ENCODE results near the gene GPAT2.
"Not testable (repeated sequence)": the region's sequence is repeated elsewhere in the genome, so short reads cannot be mapped to it uniquely, and the experiment has no call there.

The GPAT2 gene

GRCh38 chr2:96064047-96064675 is 29.4 kb upstream of the GPAT2 start:
- not testable (repeated sequence) for DNase-seq

GRCh38 chr2:96063116-96063899 is 28.6 kb upstream of the GPAT2 start:
- not testable (repeated sequence) for DNase-seq

GRCh38 chr2:96062483-96062882 is 27.8 kb upstream of the GPAT2 start:
- not testable (repeated sequence) for DNase-seq

DNA sequence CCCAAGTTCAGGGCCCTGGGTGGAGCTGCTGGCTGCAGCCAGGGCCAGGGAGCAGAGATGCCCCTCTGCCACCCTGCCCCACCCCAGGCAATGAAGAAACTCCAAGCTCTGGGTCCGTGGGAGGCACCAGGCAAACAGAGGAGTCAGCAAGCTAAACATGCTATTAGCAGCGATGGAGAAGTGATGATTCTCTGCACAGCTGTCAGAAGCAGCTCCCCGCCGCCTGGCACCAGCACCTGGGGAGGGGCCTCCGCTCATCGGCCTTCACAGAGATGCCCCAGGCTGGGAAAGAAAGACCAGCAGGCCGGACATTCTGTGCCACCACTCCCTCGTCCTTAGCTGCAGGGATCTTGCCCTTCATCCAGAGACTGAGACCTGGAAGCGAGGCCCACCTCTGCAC is 27.2 kb upstream of the GPAT2 start:
- not testable (repeated sequence) for DNase-seq

- DNase-seq: not testable (repeated sequence)
Measured at GRCh38 chr2:96061197-96061817, 26.6 kb upstream of the GPAT2 start.

GRCh38 chr2:96060325-96060724 is 25.6 kb upstream of the GPAT2 start:
- DNase-seq: not testable (repeated sequence)

- not testable (repeated sequence) for DNase-seq
Measured at GRCh38 chr2:96059443-96059842, 24.7 kb upstream of the GPAT2 start.

DNA sequence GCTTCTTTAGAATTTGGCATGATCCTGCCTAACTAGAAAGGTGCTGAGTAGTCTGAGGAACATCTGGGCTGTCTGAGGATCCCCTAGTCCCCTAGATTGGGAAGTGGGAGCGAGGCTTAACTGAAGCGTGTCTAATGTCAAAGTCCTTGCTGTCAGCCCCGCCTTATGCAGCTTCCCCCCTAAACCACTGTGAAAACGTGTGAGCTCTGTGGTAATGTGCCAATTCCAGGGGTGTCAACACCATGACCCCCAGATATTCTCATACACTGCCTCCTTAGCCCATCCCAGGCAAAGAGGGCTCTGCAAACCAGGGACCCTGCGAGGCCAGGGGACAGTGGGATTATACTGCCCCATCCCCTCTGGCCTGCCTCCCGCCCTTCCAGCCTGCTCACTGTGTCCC is 21.1 kb upstream of the GPAT2 start:
- DNase-seq: not testable (repeated sequence)

GRCh38 chr2:96054537-96054936 is 19.8 kb upstream of the GPAT2 start:
- not testable (repeated sequence) for DNase-seq

- not testable (repeated sequence) for DNase-seq
Measured at GRCh38 chr2:96053385-96053784, 18.7 kb upstream of the GPAT2 start.

DNA sequence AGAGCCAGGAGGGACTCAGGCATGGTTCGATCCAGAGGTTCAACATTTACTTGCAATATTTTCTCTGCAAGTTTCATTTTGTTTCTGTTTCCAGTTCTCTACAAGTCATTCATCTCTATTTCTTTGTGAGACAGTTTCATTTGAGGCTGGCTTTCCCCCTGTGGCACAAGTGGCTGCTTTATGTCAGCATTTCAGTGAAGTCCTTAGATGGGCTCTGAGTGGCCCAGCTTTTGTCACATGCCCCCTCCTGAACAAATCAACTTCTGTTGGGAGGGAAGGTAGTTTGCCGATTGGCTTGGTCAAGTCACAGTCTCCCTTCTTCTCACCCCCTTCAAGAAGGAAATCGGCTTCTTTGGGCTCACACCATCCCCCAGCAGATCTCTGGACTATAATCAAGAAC is 17.9 kb upstream of the GPAT2 start:
- not testable (repeated sequence) for DNase-seq

- not testable (repeated sequence) for DNase-seq
Measured at GRCh38 chr2:96049917-96050262, 15.2 kb upstream of the GPAT2 start.

GRCh38 chr2:96049049-96049916 is 14.6 kb upstream of the GPAT2 start:
- DNase-seq: not testable (repeated sequence)

DNA sequence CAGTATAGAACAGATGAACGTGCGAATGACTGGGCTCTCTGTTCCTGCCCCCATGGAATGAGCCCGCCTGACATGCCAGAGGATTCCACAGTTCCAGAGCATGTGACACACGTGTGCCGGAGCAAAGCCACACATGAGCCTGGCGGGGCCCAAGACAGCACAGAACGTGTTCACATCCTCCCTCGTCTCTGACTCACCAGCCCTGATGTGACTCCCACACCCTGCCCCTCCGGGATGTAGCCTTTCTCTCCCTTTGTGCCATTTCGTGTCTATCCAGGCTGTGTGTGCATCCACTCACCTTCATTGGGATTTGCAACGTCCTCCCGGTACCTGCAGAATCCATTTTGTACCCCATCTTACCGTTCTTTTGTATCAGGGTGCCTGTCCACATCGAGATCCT is 838 bp upstream of the GPAT2 start:
- not testable (repeated sequence) for DNase-seq

GRCh38 chr2:96033997-96034396 is 719 bp downstream of the GPAT2 start:
- DNase-seq: not testable (repeated sequence)

GRCh38 chr2:96027725-96028325 is 6.9 kb downstream of the GPAT2 start:
- DNase-seq: not testable (repeated sequence)

GRCh38 chr2:96025755-96026154 is 9.0 kb downstream of the GPAT2 start:
- not testable (repeated sequence) for DNase-seq

DNA sequence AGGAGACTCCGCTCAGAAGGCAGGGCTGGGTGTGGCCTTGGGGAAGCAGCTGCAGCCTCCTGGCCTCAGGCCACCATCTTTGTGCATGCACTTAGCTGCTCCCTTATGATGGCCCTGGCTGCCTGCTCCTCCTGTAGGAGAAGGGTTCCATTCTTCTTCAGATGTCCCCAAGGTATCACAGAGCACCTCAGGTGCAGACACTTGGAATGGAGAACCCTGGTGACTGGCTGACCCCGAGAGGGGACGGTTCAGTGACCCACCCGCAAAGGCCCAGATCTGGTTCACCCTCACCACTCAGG is 9.6 kb downstream of the GPAT2 start:
- DNase-seq: no peak

- no peak for DNase-seq
Measured at GRCh38 chr2:96024336-96025193, 10.2 kb downstream of the GPAT2 start.

- DNase-seq: not testable (repeated sequence)
Measured at GRCh38 chr2:96023701-96024100, 11.0 kb downstream of the GPAT2 start.

DNA sequence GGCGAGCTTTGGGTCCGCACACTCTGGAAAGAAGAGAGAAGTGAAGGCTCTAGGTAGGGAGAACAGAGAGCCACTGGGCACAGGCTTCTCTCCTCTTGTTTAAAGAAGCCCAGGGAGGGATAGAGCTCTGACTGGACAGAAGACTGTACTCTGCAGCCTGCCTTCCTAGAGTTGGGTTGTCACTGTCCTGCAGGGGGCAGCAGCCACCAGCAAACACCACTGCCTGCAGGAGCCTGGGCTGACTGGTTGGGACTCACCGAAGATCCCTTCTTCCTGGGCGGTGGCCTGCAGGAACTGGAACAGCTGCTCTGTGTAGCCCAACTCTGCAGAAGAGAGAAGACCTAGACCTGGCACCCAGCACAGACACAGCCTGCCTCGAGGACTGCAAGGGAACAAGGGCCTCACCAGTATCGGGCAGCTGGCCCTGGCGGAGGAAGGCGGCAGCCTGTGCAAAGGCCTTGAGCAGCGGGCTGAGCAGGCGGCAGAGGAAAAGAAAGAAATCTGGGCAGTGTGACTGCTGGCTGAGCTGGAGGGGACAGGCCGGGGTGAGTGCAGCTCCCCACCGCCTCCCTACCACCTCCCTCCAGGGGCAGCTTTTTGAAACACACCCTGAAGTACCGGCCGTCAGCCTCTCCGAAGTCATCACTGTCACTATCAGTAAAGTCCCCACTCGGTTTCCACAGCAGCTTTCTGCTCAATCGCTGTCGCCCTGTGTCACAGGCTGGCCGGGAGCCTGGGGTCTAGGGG is 11.8 kb downstream of the GPAT2 start:
- DNase-seq: not testable (repeated sequence)

Measured in bone marrow (tissue), 2 donors.